H1 (cell line): ENCODE results near the gene INPP5K. TPM values are rescaled to one million over a fixed set of nuclear protein-coding genes. Genes with fewer than 3 reads are reported as not detected.

Experiments used
- ASH2L ChIP-seq: fragments of 200-600, 300-600 bp; sonication (generic); IDR thresholded peaks from one replicate; pipeline ENCODE4 v1.7.1; 2017; ENCODE audit warnings: low read length
- BACH1 ChIP-seq: IDR thresholded peaks from 2 replicates; pipeline ENCODE4 v1.6.1; 2012; ENCODE audit warnings: low read length, improper control_type of control experiment
- EGR1 ChIP-seq: IDR thresholded peaks from 2 replicates; pipeline ENCODE4 v1.6.1; 2011; ENCODE audit warnings: low read depth, low read length, borderline replicate concordance
- EZH2 ChIP-seq: fragments of 200-600 bp; sonication (generic); IDR thresholded peaks from 2 replicates; pipeline ENCODE4 v1.7.1; 2012; ENCODE audit warnings: low read depth, mild to moderate bottlenecking, moderate library complexity, low read length, inconsistent platforms; ENCODE audit not compliant: severe bottlenecking
- FOSL1 ChIP-seq: IDR thresholded peaks from 2 replicates; pipeline ENCODE4 v1.6.1; 2011; ENCODE audit warnings: mild to moderate bottlenecking, low read depth, low read length, moderate library complexity; ENCODE audit not compliant: insufficient read depth
- HDAC2 ChIP-seq, 2 experiments: fragments of 300-600 bp in 1 of 2; sonication (generic) in 1 of 2; IDR thresholded peaks; 2 replicates each; pipeline ENCODE4 v1.6.1; 2011 to 2012; ENCODE audit warnings: low read depth in 2 of 2, low read length in 2 of 2, mild to moderate bottlenecking in 2 of 2, moderate library complexity in 2 of 2, borderline replicate concordance in 1 of 2, inconsistent platforms in 1 of 2
- KDM1A ChIP-seq: fragments of 200-600, 300-600 bp; sonication (generic); IDR thresholded peaks from 2 replicates; pipeline ENCODE4 v1.7.1; 2016; ENCODE audit warnings: mild to moderate bottlenecking, low read length, borderline replicate concordance
- KDM4A ChIP-seq: IDR thresholded peaks from one replicate; pipeline ENCODE4 v1.7.1; 2012; ENCODE audit warnings: low read depth, mild to moderate bottlenecking, moderate library complexity, low read length, inconsistent platforms; ENCODE audit not compliant: severe bottlenecking
- KDM5A ChIP-seq: fragments of 200-600 bp; IDR thresholded peaks from 2 replicates; pipeline ENCODE4 v1.7.1; 2012; ENCODE audit warnings: mild to moderate bottlenecking, low read length, inconsistent platforms, mixed read lengths
- MAFK ChIP-seq: IDR thresholded peaks from 2 replicates; pipeline ENCODE4 v1.6.1; 2012; ENCODE audit warnings: low read depth, mild to moderate bottlenecking, improper control_type of control experiment, low read length
- NRF1 ChIP-seq: IDR thresholded peaks from 2 replicates; pipeline ENCODE4 v1.6.1; 2011; ENCODE audit warnings: mild to moderate bottlenecking, low read depth, low read length, improper control_type of control experiment
- POLR2AphosphoS5 ChIP-seq: IDR thresholded peaks from 2 replicates; pipeline ENCODE4 v1.6.1; 2011; ENCODE audit warnings: low read depth, low read length
- POU5F1 ChIP-seq: IDR thresholded peaks from 2 replicates; pipeline ENCODE4 v1.6.1; 2011; ENCODE audit warnings: low read depth, mild to moderate bottlenecking, low read length, moderate library complexity
- RAD21 ChIP-seq, 2 experiments: IDR thresholded peaks in 1 of 2; conservative IDR thresholded peaks in 1 of 2; 2 replicates each; pipeline ENCODE4 v1.6.1; 2011; ENCODE audit warnings: low read depth in 2 of 2, low read length in 2 of 2, improper control_type of control experiment in 1 of 2, inconsistent platforms in 1 of 2, mild to moderate bottlenecking in 1 of 2, moderate library complexity in 1 of 2
- RNF2 ChIP-seq: fragments of 200-900, 300-1000 bp; sonication (generic); IDR thresholded peaks from 2 replicates; pipeline ENCODE4 v1.7.1; 2016; ENCODE audit warnings: borderline replicate concordance, low read depth, mild to moderate bottlenecking, antibody characterized with exemption, low read length; ENCODE audit not compliant: poor library complexity, severe bottlenecking; ENCODE audit errors: missing control alignments
- SAP30 ChIP-seq: fragments of 300-600 bp; sonication (generic); IDR thresholded peaks from 2 replicates; pipeline ENCODE4 v1.7.1; 2012; ENCODE audit warnings: low read length, moderate library complexity, mild to moderate bottlenecking, inconsistent platforms; ENCODE audit not compliant: insufficient read depth, insufficient replicate concordance
- SRF ChIP-seq: IDR thresholded peaks from 2 replicates; pipeline ENCODE4 v1.6.1; 2011; ENCODE audit warnings: mild to moderate bottlenecking, low read depth, low read length, moderate library complexity
- TAF7 ChIP-seq: optimal IDR thresholded peaks from 2 replicates; pipeline ENCODE3; 2011; ENCODE audit warnings: low read depth, mild to moderate bottlenecking, inconsistent platforms, low read length, moderate library complexity, borderline replicate concordance
- TBP ChIP-seq: IDR thresholded peaks from 2 replicates; pipeline ENCODE4 v1.6.1; 2011; ENCODE audit warnings: low read depth, low read length, improper control_type of control experiment
- ZNF274 ChIP-seq: IDR thresholded peaks from 2 replicates; pipeline ENCODE4 v1.7.0; 2012; ENCODE audit warnings: low read length, borderline replicate concordance; ENCODE audit errors: extremely low read depth
- polyA plus RNA-seq, 7 experiments: library from polyadenylated mRNA; depleted of rRNA in 3 of 7; stranded (reverse) in 5 of 7; unstranded in 2 of 7; fragments of >200 nt in 5 of 7; fragments of 200-250 nt in 2 of 7; gene quantifications; 1 replicate in 5 of 7; 2 replicates in 1 of 7; 4 replicates in 1 of 7; pipeline versions ENCODE4 v1.2.1 to v1.2.3, GENCODE V29; 2011 to 2013; ENCODE audit warnings: missing spikeins in 2 of 7, mixed read lengths in 2 of 7
- total RNA-seq: library from RNA; stranded (reverse); fragmentation: NEBNext Ultra II Directional; extraction: Animal tissue kit (Norgen Biotek cat#: 25700); gene quantifications from 2 replicates; pipeline ENCODE4 v1.2.1, GENCODE V29; 2021
- TF ChIP-seq, protein P1 (sequence below): IDR thresholded peaks from 2 replicates; pipeline ENCODE4 v1.6.1; 2011; ENCODE audit warnings: low read depth, mild to moderate bottlenecking, low read length; ENCODE audit not compliant: insufficient read depth

The INPP5K gene
- total and polyA plus RNA-seq, 2 of the 8 experiments (the other 6 are each of a cell fraction or from before 2014, with no cell fraction given) = 21.0 to 24.1 TPM

DNA sequence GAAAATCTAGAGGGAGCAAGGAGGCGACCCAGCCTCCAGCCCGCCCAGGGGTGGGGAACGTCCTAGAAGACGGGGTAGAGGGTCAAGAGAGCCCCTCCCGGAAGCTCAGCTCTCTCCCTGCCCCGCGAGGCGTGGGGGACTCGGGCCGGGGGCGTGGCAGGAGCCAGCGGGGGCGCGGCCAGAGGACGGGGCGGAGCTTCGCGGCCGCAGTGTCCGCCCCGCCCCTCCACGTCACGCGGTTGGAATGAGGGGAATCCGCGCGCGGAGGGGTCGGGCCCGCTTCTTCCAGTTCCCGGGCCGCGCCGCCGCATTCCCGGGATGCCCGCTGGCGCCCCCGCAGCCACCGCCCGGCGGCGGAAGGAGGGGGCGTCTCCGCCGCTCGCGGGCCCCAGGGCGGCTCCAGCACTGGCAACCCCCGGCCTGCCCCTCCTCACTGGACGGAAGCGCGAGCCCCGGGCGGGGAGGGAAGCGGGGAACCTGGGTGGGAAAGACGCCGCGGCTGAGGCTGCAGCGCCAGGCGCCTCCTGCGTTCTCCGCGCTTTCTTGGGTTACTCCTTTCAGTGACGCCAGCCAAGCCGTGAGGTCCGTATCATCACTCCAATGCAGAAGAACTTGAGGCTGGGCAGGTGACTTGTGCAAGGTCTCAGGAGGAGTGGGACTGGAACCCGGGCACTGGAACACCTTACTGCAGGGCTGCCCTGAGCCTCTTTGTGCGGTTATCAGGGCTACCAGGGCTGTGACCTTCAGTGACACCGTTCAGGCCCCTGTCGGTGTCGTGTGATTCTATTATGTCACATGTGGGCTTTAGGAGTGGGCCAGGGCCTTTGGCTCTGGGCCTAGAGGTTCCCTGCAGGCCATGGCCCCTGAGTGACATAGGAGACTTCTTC is 28.2 kb downstream of the INPP5K start (continued):
- TF ChIP-seq RNF2 = no peak
- no peak for TF ChIP-seq RAD21 (IDR thresholded peaks at IDR 0.05 in 1 of 2, conservative IDR thresholded peaks at IDR 0.05 in 1 of 2; ENCODE audit: low read depth in 2 of 2, low read length in 2 of 2)
- no peak for TF ChIP-seq KDM1A
- TF ChIP-seq NRF1 = no peak
- 0 out of 4 replicates have a peak, but pooled peaks of 1 of the 2 experiments have one; percentile 45 for TF ChIP-seq HDAC2 (IDR thresholded peaks at IDR 0.05; ENCODE audit: borderline replicate concordance in 1 of 2, low read depth in 2 of 2, low read length in 2 of 2)
- no peak for TF ChIP-seq TAF7
- peak; percentile 6 for TF ChIP-seq EZH2
- peak; percentile 76 for TF ChIP-seq BACH1
- TF ChIP-seq SAP30 = no peak
- TF ChIP-seq POU5F1 = no peak
- TF ChIP-seq SRF = no peak
- no peak for TF ChIP-seq KDM5A
- TF ChIP-seq EGR1 = peak; percentile 96
- TF ChIP-seq ASH2L = no peak
- TF ChIP-seq ZNF274 = no peak
- peak; percentile 50 for TF ChIP-seq KDM4A
- TF ChIP-seq TBP = no peak
- TF ChIP-seq, protein P1, sequence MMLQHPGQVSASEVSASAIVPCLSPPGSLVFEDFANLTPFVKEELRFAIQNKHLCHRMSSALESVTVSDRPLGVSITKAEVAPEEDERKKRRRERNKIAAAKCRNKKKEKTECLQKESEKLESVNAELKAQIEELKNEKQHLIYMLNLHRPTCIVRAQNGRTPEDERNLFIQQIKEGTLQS = no peak
- TF ChIP-seq POLR2AphosphoS5 = no peak
- TF ChIP-seq FOSL1 = no peak
- TF ChIP-seq MAFK = no peak
